Ovary (tissue), 9 donors: ENCODE results near the gene TRAF3. TPM values are rescaled to one million over a fixed set of nuclear protein-coding genes. Genes with fewer than 3 reads are reported as not detected.

Experiments used
- DNase-seq, 5 donors: peaks; one replicate each; pipeline ENCODE4 v3.0.0-alpha.2; 2019 to 2020
- H3K27ac ChIP-seq, 2 donors: fragments of 200-600 bp; one replicate each; pipeline versions ENCODE4 v1.5.1 to v1.8.0; 2019 to 2022
- H3K27me3 ChIP-seq: fragments of 200-600 bp; one replicate; pipeline ENCODE4 v1.8.0; 2022
- H3K36me3 ChIP-seq: fragments of 200-600 bp; sonication (generic); one replicate; pipeline ENCODE4 v1.5.1; 2019
- H3K4me1 ChIP-seq: one replicate; pipeline ENCODE4 v1.8.1; 2013; ENCODE audit warnings: mild to moderate bottlenecking, moderate library complexity; ENCODE audit not compliant: insufficient read depth
- H3K4me3 ChIP-seq: fragments of 200-600 bp; sonication (generic); one replicate; pipeline ENCODE4 v1.5.1; 2017
- H3K9me3 ChIP-seq, 2 donors: fragments of 200-600 bp in 1 of 2; sonication (generic) in 1 of 2; one replicate each; pipeline versions ENCODE4 v1.5.1 to v1.8.1; 2013 to 2019; ENCODE audit warnings: mild to moderate bottlenecking in 1 of 2, moderate library complexity in 1 of 2
- CTCF ChIP-seq, 3 donors: fragments of 450-650 bp in 2 of 3; fragments of 200-600 bp in 1 of 3; IDR thresholded peaks; one replicate each; pipeline versions ENCODE4 v1.5.1 to v1.8.0; 2016 to 2022; ENCODE audit warnings: antibody characterized with exemption in 3 of 3, mild to moderate bottlenecking in 1 of 3
- EP300 ChIP-seq: sonication (generic); formaldehyde crosslinking; IDR thresholded peaks from one replicate; pipeline ENCODE4 v1.6.1; 2017; ENCODE audit warnings: antibody characterized with exemption
- POLR2A ChIP-seq: fragments of 450-650 bp; IDR thresholded peaks from one replicate; pipeline ENCODE4 v1.6.1; 2017; ENCODE audit warnings: antibody characterized with exemption, mild to moderate bottlenecking, moderate library complexity
- WGBS, 3 donors: extraction: QIAGEN DNeasy Blood & Tissue Kit in 1 of 3; methylation state at CpG; one replicate each; pipeline versions ENCODE4 v1.1.5 to v1.1.7; 2013 to 2017; 5-methylcytosine and 5-hydroxymethylcytosine counted together
- intact Hi-C, 4 donors: fragments of 100-400 bp; cut with DNase I; formaldehyde crosslinking; loops; one replicate each; pipeline versions ENCODE4 v1.11.0 to v1.15.1; 2022 to 2023
- polyA plus RNA-seq, 2 donors: library from polyadenylated mRNA; stranded (reverse); fragments of 200-250 nt in 1 of 2; fragments of 350-450 nt in 1 of 2; fragmentation: Illumina TruSeq in 1 of 2; extraction: RNeasy Lipid Tissue Mini Kit (QIAGEN cat#74804) in 1 of 2; gene quantifications; one replicate each; pipeline ENCODE4 v1.2.3, GENCODE V29; 2013 to 2014
- total RNA-seq, 7 donors: library from RNA; depleted of rRNA in 2 of 7; stranded (reverse); fragments of >200 nt in 2 of 7; fragmentation: NEBNext Ultra II Directional in 3 of 7; extraction: Animal tissue kit (Norgen Biotek cat#: 25700) in 3 of 7; gene quantifications; one replicate each; pipeline versions ENCODE4 v1.1.0 to v1.2.4, GENCODE V29; 2016 to 2023
- donor health status: DM: no; HTN: no; CAD: no; lungs with moderate emphysema.
- donor health status: DM: no; HTN: no; CAD: no.
- donor health status: Bipolar disorder and iron deficiency.
- donor health status: DM: yes; HTN: yes; CAD: no.
- donor health status: DM: no; HTN: no; CAD: no.
- donor health status: DM: yes; HTN: yes; CAD: no.

Gene TRAF3
- total and polyA plus RNA-seq, 9 donors: 2.9 to 17.0 (median 11.4) TPM

- no peak overlapping the region for H3K27ac ChIP-seq
- 82 to 89% (median 89%) methylated on average over 12 of the region's 12 CpGs for WGBS, 3 donors
- no peak for DNase-seq
- no peaks in the 10 kb centered on the region for H3K9me3 ChIP-seq
- H3K36me3 ChIP-seq: no peaks in the 10 kb centered on the region
- no peaks in the 10 kb centered on the region for H3K27me3 ChIP-seq
- no peak overlapping the region for H3K4me3 ChIP-seq
- TF ChIP-seq POLR2A (no peak), CTCF (IDR thresholded peaks at IDR 0.05) (no peak), EP300 (no peak)
- peaks cover 2% of the 10 kb centered on the region for H3K4me1 ChIP-seq
- intact Hi-C loops: no loop called here
These were observed 34.2 kb downstream of the TRAF3 start for GRCh38 chr14:102811254-102811963.

GRCh38 chr14:102811971-102812370 is 34.7 kb downstream of the TRAF3 start:
- no peaks in the 10 kb centered on the region for H3K36me3 ChIP-seq
- H3K27ac ChIP-seq: no peak overlapping the region
- intact Hi-C loops: no loop called here
- H3K9me3 ChIP-seq: no peaks in the 10 kb centered on the region
- no peaks in the 10 kb centered on the region for H3K27me3 ChIP-seq
- DNase-seq: no peak
- 69 to 89% (median 71%) methylated on average over 2 of the region's 2 CpGs for WGBS, 3 donors
- H3K4me1 ChIP-seq: peaks cover 2% of the 10 kb centered on the region
- TF ChIP-seq EP300: no peak
- no peak for TF ChIP-seq POLR2A
- no peak for TF ChIP-seq CTCF (IDR thresholded peaks at IDR 0.05)
- no peak overlapping the region for H3K4me3 ChIP-seq

- Histone ChIP-seq H3K4me3 (no peak overlapping the region), H3K9me3 (no peaks in the 10 kb centered on the region), H3K36me3 (no peaks in the 10 kb centered on the region), H3K27ac (no peak overlapping the region), H3K27me3 (no peaks in the 10 kb centered on the region), H3K4me1 (peaks cover 2% of the 10 kb centered on the region)
- DNase-seq: no peak
- intact Hi-C loops: no loop called here
- TF ChIP-seq EP300 (no peak), CTCF (IDR thresholded peaks at IDR 0.05) (no peak), POLR2A (no peak)
- WGBS, 3 donors: 76 to 92% (median 90%) methylated on average over 5 of the region's 5 CpGs
These were observed 36.4 kb downstream of the TRAF3 start for GRCh38 chr14:102813691-102814090.

- H3K27me3 ChIP-seq: no peaks in the 10 kb centered on the region
- 85 to 94% (median 93%) methylated on average over 2 of the region's 2 CpGs for WGBS, 3 donors
These were observed 40.1 kb downstream of the TRAF3 start for GRCh38 chr14:102817318-102817717.

More at GRCh38 chr14:102817318-102817717, 40.1 kb downstream of the TRAF3 start:
- Histone ChIP-seq H3K36me3 (no peaks in the 10 kb centered on the region), H3K4me3 (no peak overlapping the region), H3K27ac (no peak overlapping the region), H3K9me3 (no peaks in the 10 kb centered on the region), H3K4me1 (peaks cover 2% of the 10 kb centered on the region)
- TF ChIP-seq EP300 (no peak), CTCF (IDR thresholded peaks at IDR 0.05) (no peak), POLR2A (no peak)
- DNase-seq: no peak
- intact Hi-C loops: no loop called here
